K562 (cell line): ENCODE data around the gene USP44. TPM values are rescaled to one million over a fixed set of nuclear protein-coding genes. Genes with fewer than 3 reads are reported as not detected.

ENCODE experiments used
- BCOR ChIP-seq: fragments of 450-650 bp; IDR thresholded peaks from 2 replicates; pipeline ENCODE4 v1.6.1; 2016
- MTA3 ChIP-seq: fragments of 450-650 bp; formaldehyde crosslinking; IDR thresholded peaks from 2 replicates; pipeline ENCODE4 v1.6.1; 2017; ENCODE audit warnings: mild to moderate bottlenecking, borderline replicate concordance
- NFIC ChIP-seq: fragments of 450-650 bp; IDR thresholded peaks from 2 replicates; pipeline ENCODE4 v1.6.1; 2017; ENCODE audit warnings: mild to moderate bottlenecking, inconsistent platforms
- NR2F6 ChIP-seq: fragments of 450-650 bp; formaldehyde crosslinking; IDR thresholded peaks from 2 replicates; pipeline ENCODE4 v1.4.0; 2020; ENCODE audit warnings: mild to moderate bottlenecking
- POLR2AphosphoS5 ChIP-seq: IDR thresholded peaks from 2 replicates; pipeline ENCODE4 v1.6.1; 2011; ENCODE audit warnings: mild to moderate bottlenecking, low read depth, low read length, moderate library complexity; ENCODE audit not compliant: control insufficient read depth, insufficient read depth
- SRSF9 ChIP-seq: fragments of 200-400 bp; formaldehyde crosslinking; IDR thresholded peaks from 2 replicates; pipeline ENCODE4 v1.6.1; 2017; ENCODE audit warnings: low read depth, low read length, borderline replicate concordance
- ZNF384 ChIP-seq: IDR thresholded peaks from 2 replicates; pipeline ENCODE4 v1.6.1; 2012; ENCODE audit warnings: low read depth, low read length, improper control_type of control experiment
- ZNF668 ChIP-seq: fragments of 250-450 bp; sonication (Bioruptor Pico); IDR thresholded peaks from 2 replicates; pipeline ENCODE4 v1.8.0; 2022; ENCODE audit warnings: mild to moderate bottlenecking, inconsistent platforms
- polyA plus RNA-seq, 8 experiments: library from polyadenylated mRNA; depleted of rRNA in 4 of 8; stranded (reverse) in 5 of 8; unstranded in 3 of 8; fragments of >200 nt; fragmentation: Nextera tagmentation in 2 of 8; fragmentation: Illumina TruSeq in 1 of 8; extraction: Ambion mirVana in 2 of 8; extraction: Trizol in 1 of 8; gene quantifications; 2 replicates each; pipeline versions ENCODE4 v1.2.1 to v1.2.3, GENCODE V29; 2011 to 2014; ENCODE audit warnings: inconsistent platforms in 1 of 8, missing spikeins in 1 of 8
- total RNA-seq, 7 experiments: library from RNA; depleted of rRNA in 6 of 7; stranded (reverse); fragments of >200 nt in 6 of 7; fragmentation: Illumina TruSeq in 2 of 7; extraction: Trizol in 2 of 7; gene quantifications; 2 replicates each; pipeline versions ENCODE4 v1.2.1 to v1.2.3, GENCODE V29; 2011 to 2021; ENCODE audit warnings: low replicate concordance in 1 of 7
- TF ChIP-seq, protein P1 (sequence below): fragments of 250-450 bp; sonication (Bioruptor Pico); IDR thresholded peaks from 2 replicates; pipeline ENCODE4 v1.9.0; 2021; ENCODE audit warnings: mild to moderate bottlenecking
- TF ChIP-seq, protein P2 (sequence below): sonication (generic); formaldehyde crosslinking; IDR thresholded peaks from 2 replicates; pipeline ENCODE4 v1.8.0; 2023; ENCODE audit warnings: mild to moderate bottlenecking, missing genetic modification reagents
- TF ChIP-seq, protein P3 (sequence below), 2 experiments: fragments of 450-650 bp; formaldehyde crosslinking in 1 of 2; IDR thresholded peaks; 2 replicates each; pipeline versions ENCODE4 v1.4.0 to v1.6.1; 2014 to 2020; ENCODE audit warnings: mild to moderate bottlenecking in 2 of 2, borderline replicate concordance in 1 of 2, low read depth in 1 of 2
- TF ChIP-seq, protein P4 (sequence below), 2 experiments: fragments of 450-650 bp in 1 of 2; sonication (generic) in 1 of 2; formaldehyde crosslinking in 1 of 2; IDR thresholded peaks in 1 of 2; conservative IDR thresholded peaks in 1 of 2; 2 replicates each; pipeline versions ENCODE4 v1.6.1 to v1.8.1; 2016 to 2023; ENCODE audit warnings: mild to moderate bottlenecking in 2 of 2, moderate library complexity in 2 of 2, inconsistent platforms in 1 of 2, missing genetic modification reagents in 1 of 2
- TF ChIP-seq, protein P5 (sequence below): IDR thresholded peaks from 3 replicates; pipeline ENCODE4 v1.6.1; 2011; ENCODE audit warnings: borderline replicate concordance, mild to moderate bottlenecking; ENCODE audit not compliant: insufficient read length, insufficient read depth

USP44 gene
- total and polyA plus RNA-seq, 9 of the 15 experiments (the other 6 are each of a cell fraction or from before 2014, with no cell fraction given): 2.1 to 5.7 (median 2.8) TPM

DNA sequence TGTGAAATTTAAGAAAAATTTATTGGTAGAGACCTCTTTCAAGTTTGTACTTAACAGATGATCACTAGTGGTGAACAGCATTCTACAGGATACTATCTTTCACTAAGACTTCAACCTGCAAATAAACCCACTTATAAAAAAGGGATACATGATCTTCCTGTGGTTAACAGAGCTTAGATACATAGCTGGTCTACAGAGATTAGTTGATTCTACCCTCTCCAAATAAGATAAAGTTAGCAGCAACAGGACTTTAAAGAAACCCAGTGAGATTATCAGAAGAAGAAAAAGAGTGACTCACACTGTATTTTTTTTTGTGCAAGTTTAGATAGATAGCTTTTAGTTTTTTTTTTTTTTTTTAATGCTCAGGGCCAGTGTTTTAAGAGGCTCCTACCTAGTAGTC is 34.5 kb downstream of the USP44 start (continued):
- TF ChIP-seq ZNF668 (CRISPR knock-in tag) (no peak), NR2F6 (no peak), POLR2AphosphoS5 (peak; percentile 17; the same call in 1 of the 2 replicates), BCOR (peak; percentile 43; the same call in 1 of the 2 replicates), SRSF9 (no peak), ZNF384 (peak; percentile 98), MTA3 (no peak), NFIC (peak; percentile 54; the same call in 1 of the 2 replicates)
- TF ChIP-seq, protein P1, sequence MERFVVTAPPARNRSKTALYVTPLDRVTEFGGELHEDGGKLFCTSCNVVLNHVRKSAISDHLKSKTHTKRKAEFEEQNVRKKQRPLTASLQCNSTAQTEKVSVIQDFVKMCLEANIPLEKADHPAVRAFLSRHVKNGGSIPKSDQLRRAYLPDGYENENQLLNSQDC (CRISPR knock-in tag): no peak
- TF ChIP-seq, protein P2, sequence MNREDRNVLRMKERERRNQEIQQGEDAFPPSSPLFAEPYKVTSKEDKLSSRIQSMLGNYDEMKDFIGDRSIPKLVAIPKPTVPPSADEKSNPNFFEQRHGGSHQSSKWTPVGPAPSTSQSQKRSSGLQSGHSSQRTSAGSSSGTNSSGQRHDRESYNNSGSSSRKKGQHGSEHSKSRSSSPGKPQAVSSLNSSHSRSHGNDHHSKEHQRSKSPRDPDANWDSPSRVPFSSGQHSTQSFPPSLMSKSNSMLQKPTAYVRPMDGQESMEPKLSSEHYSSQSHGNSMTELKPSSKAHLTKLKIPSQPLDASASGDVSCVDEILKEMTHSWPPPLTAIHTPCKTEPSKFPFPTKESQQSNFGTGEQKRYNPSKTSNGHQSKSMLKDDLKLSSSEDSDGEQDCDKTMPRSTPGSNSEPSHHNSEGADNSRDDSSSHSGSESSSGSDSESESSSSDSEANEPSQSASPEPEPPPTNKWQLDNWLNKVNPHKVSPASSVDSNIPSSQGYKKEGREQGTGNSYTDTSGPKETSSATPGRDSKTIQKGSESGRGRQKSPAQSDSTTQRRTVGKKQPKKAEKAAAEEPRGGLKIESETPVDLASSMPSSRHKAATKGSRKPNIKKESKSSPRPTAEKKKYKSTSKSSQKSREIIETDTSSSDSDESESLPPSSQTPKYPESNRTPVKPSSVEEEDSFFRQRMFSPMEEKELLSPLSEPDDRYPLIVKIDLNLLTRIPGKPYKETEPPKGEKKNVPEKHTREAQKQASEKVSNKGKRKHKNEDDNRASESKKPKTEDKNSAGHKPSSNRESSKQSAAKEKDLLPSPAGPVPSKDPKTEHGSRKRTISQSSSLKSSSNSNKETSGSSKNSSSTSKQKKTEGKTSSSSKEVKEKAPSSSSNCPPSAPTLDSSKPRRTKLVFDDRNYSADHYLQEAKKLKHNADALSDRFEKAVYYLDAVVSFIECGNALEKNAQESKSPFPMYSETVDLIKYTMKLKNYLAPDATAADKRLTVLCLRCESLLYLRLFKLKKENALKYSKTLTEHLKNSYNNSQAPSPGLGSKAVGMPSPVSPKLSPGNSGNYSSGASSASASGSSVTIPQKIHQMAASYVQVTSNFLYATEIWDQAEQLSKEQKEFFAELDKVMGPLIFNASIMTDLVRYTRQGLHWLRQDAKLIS: no peak
- TF ChIP-seq, protein P3, sequence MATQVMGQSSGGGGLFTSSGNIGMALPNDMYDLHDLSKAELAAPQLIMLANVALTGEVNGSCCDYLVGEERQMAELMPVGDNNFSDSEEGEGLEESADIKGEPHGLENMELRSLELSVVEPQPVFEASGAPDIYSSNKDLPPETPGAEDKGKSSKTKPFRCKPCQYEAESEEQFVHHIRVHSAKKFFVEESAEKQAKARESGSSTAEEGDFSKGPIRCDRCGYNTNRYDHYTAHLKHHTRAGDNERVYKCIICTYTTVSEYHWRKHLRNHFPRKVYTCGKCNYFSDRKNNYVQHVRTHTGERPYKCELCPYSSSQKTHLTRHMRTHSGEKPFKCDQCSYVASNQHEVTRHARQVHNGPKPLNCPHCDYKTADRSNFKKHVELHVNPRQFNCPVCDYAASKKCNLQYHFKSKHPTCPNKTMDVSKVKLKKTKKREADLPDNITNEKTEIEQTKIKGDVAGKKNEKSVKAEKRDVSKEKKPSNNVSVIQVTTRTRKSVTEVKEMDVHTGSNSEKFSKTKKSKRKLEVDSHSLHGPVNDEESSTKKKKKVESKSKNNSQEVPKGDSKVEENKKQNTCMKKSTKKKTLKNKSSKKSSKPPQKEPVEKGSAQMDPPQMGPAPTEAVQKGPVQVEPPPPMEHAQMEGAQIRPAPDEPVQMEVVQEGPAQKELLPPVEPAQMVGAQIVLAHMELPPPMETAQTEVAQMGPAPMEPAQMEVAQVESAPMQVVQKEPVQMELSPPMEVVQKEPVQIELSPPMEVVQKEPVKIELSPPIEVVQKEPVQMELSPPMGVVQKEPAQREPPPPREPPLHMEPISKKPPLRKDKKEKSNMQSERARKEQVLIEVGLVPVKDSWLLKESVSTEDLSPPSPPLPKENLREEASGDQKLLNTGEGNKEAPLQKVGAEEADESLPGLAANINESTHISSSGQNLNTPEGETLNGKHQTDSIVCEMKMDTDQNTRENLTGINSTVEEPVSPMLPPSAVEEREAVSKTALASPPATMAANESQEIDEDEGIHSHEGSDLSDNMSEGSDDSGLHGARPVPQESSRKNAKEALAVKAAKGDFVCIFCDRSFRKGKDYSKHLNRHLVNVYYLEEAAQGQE (IDR thresholded peaks at IDR 0.05; ENCODE audit: borderline replicate concordance): peak; percentile 5; the same call in 1 of the 2 replicates
- TF ChIP-seq, protein P3 (CRISPR knock-in tag; IDR thresholded peaks at IDR 0.05; ENCODE audit: low read depth): no peak
- TF ChIP-seq, protein P4, sequence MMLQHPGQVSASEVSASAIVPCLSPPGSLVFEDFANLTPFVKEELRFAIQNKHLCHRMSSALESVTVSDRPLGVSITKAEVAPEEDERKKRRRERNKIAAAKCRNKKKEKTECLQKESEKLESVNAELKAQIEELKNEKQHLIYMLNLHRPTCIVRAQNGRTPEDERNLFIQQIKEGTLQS (IDR thresholded peaks at IDR 0.05): peak; percentile 89
- TF ChIP-seq, protein P4 (CRISPR knock-in tag; conservative IDR thresholded peaks at IDR 0.05): no peak
- TF ChIP-seq, protein P5, sequence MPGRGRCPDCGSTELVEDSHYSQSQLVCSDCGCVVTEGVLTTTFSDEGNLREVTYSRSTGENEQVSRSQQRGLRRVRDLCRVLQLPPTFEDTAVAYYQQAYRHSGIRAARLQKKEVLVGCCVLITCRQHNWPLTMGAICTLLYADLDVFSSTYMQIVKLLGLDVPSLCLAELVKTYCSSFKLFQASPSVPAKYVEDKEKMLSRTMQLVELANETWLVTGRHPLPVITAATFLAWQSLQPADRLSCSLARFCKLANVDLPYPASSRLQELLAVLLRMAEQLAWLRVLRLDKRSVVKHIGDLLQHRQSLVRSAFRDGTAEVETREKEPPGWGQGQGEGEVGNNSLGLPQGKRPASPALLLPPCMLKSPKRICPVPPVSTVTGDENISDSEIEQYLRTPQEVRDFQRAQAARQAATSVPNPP: no peak
